ENCODE results near the gene MALL. TPM values are rescaled to one million over a fixed set of nuclear protein-coding genes. Genes with fewer than 3 reads are reported as not detected.
A peak's percentile ranks its signal among the peaks of the same experiment; 100 is the strongest.

The MALL gene
- total RNA-seq, 4 donors from 2014 or later, result 38.7 to 92.8 (median 54.1) TPM

GRCh38 chr2:110124038-110124825, 8.6 kb upstream of the MALL start:
- TF ChIP-seq CTCF (IDR thresholded peaks at IDR 0.05) (no peak), POLR2A (IDR thresholded peaks at IDR 0.05) (no peak)
- DNase-seq (ENCODE audit: low spot score in 2 of 2), result no peak
- 89% methylated on average over 4 of the region's 4 CpGs for WGBS, 2 donors
- no peak overlapping the region for H3K4me3 ChIP-seq (ENCODE audit: low read depth, poor library complexity, severe bottlenecking)
- intact Hi-C loops (cut with DNase I; ENCODE audit: low total_unique reads), result no loop called here

GRCh38 chr2:110121592-110121991, 6.0 kb upstream of the MALL start:
- intact Hi-C loops (cut with DNase I; ENCODE audit: low total_unique reads), result no loop called here
- 93 to 95% methylated on average over 3 of the region's 3 CpGs for WGBS, 2 donors
- H3K4me3 ChIP-seq (ENCODE audit: low read depth, poor library complexity, severe bottlenecking), result no peak overlapping the region
- TF ChIP-seq POLR2A (IDR thresholded peaks at IDR 0.05) (no peak), CTCF (IDR thresholded peaks at IDR 0.05) (no peak)
- DNase-seq (ENCODE audit: low spot score in 2 of 2), result no peak

- no peak for TF ChIP-seq CTCF (IDR thresholded peaks at IDR 0.05)
- TF ChIP-seq POLR2A (IDR thresholded peaks at IDR 0.05), result no peak
- intact Hi-C loops (cut with DNase I; ENCODE audit: low total_unique reads), result no loop called here
- no peak for DNase-seq (ENCODE audit: low spot score in 2 of 2)
- H3K4me3 ChIP-seq (ENCODE audit: low read depth, poor library complexity, severe bottlenecking), result no peak overlapping the region
- 60 to 69% methylated on average over 2 of the region's 2 CpGs for WGBS, 2 donors
Measured at GRCh38 chr2:110121052-110121334, 5.4 kb upstream of the MALL start.

- intact Hi-C loops (cut with DNase I; ENCODE audit: low total_unique reads), result no loop called here
- no peak for DNase-seq (ENCODE audit: low spot score in 2 of 2)
- 51 to 52% methylated on average over 11 of the region's 11 CpGs for WGBS, 2 donors
- H3K4me3 ChIP-seq (ENCODE audit: low read depth, poor library complexity, severe bottlenecking), result no peak overlapping the region
- TF ChIP-seq POLR2A (IDR thresholded peaks at IDR 0.05) (no peak), CTCF (IDR thresholded peaks at IDR 0.05) (no peak)
Measured at GRCh38 chr2:110120171-110121051, 4.8 kb upstream of the MALL start.

- H3K4me3 ChIP-seq (ENCODE audit: low read depth, poor library complexity, severe bottlenecking), result no peak overlapping the region
Measured at GRCh38 chr2:110116033-110116710, 550 bp upstream of the MALL start.

More at GRCh38 chr2:110116033-110116710, 550 bp upstream of the MALL start:
- WGBS, 2 donors, result 12 to 21% methylated on average over 8 of the region's 8 CpGs
- no peak for TF ChIP-seq CTCF (IDR thresholded peaks at IDR 0.05)
- no peak for TF ChIP-seq POLR2A (IDR thresholded peaks at IDR 0.05)
- intact Hi-C loops (cut with DNase I; ENCODE audit: low total_unique reads), result no loop called here
- DNase-seq (ENCODE audit: low spot score in 2 of 2), result peak in 1 of 2 donors; percentile 86

All from lower leg skin (tissue), 4 donors.